SK-N-MC (cell line): ENCODE measurements around the gene BRAF.

Experiments used
- DNase-seq: peaks from one replicate; pipeline ENCODE4 v3.0.0-alpha.2; 2011; ENCODE audit warnings: low read depth, low spot score
- H3K27ac ChIP-seq: fragments of 200-600 bp; sonication (generic); 2 replicates; pipeline ENCODE4 v1.5.1; 2016; ENCODE audit warnings: mixed run types
- H3K36me3 ChIP-seq: fragments of 200-600 bp; sonication (generic); 2 replicates; pipeline ENCODE4 v1.6.1; 2017; ENCODE audit warnings: antibody characterized with exemption, low read length, mixed read lengths; ENCODE audit not compliant: insufficient read depth
- H3K4me3 ChIP-seq: fragments of 200-600 bp; sonication (generic); 2 replicates; pipeline ENCODE4 v1.5.1; 2016
- H3K9ac ChIP-seq: fragments of 200-600 bp; sonication (generic); 2 replicates; pipeline ENCODE4 v1.8.0; 2017; ENCODE audit warnings: mixed run types, mixed read lengths; ENCODE audit not compliant: insufficient read length
- H3K9me3 ChIP-seq: fragments of 200-600 bp; sonication (generic); 2 replicates; pipeline ENCODE4 v1.6.1; 2017; ENCODE audit warnings: low read depth, mild to moderate bottlenecking, antibody characterized with exemption, low read length, moderate library complexity, mixed read lengths
- EZH2 ChIP-seq: fragments of 200-600 bp; sonication (generic); IDR thresholded peaks from one replicate; pipeline ENCODE4 v1.6.1; 2017; ENCODE audit warnings: antibody characterized with exemption
- FOXP2 ChIP-seq: optimal IDR thresholded peaks from 2 replicates; pipeline ENCODE3; 2011; ENCODE audit warnings: mild to moderate bottlenecking, moderate library complexity; ENCODE audit not compliant: insufficient read depth; ENCODE audit errors: extremely low read length, control extremely low read depth
- POLR2AphosphoS5 ChIP-seq: IDR thresholded peaks from 2 replicates; pipeline ENCODE4 v1.6.1; 2012; ENCODE audit warnings: mild to moderate bottlenecking, low read depth, low read length, borderline replicate concordance

Gene BRAF

DNA sequence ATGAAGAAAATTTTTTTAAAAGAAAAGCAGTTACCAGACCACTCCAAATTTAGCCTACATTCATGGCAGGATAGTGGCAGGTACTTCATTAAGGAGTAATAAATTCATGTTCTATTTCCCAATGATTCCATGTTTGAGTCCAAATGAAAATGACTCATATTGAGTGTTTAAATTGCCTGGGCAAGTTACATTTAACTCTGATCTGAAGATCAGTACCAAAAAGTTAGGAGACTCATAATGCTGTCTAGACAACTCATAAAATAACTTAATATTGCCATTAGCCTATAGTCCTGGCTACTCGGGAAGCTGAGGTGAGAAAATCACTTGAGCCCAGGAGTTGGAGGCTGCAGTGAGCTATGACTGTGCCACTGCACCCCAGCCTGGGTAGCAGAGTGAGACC lies 13.0 kb downstream of the BRAF start:
- Histone ChIP-seq H3K4me3 (no peak overlapping the region), H3K36me3 (peaks cover 5% of the 10 kb centered on the region; the same call in 1 of the 2 replicates), H3K27ac (no peak overlapping the region), H3K9ac (no peak overlapping the region), H3K9me3 (no peaks in the 10 kb centered on the region)
- DNase-seq = no peak
- TF ChIP-seq FOXP2 (no peak), POLR2AphosphoS5 (no peak), EZH2 (no peak)

DNA sequence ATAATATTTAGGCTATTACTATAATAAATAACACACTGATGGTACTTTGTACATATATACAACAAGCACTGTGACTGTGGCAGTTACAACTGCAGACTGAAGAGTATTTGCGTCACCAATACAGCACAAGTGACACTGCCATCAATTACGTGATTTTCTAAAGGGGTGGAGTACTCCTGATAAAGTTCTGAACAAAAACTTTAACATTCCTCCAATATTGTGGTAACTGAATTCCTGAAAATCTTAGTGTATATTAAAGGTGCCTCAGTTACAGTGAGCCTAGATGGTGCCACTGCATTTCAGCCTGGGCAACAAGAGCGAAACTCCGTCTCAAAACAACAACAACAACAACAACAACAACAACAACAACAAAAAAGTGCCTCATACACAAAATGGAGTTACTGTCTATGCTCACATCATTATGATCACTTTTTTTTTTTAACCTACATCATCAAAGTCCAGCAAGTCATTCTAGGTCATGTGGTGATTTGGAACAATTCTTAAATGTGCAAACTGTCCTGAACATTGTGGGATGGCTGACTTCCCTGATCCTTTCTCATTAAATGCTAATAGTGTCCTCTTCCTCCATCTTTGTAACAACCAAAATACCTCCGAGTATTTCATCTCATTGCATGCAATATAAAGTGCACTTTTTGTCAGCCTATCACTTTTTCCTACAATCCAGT lies 15.1 kb downstream of the BRAF start:
- no peak overlapping the region for H3K4me3 ChIP-seq
- DNase-seq = no peak
- no peaks in the 10 kb centered on the region for H3K9me3 ChIP-seq
- no peak overlapping the region for H3K27ac ChIP-seq
- H3K36me3 ChIP-seq = peaks cover 5% of the 10 kb centered on the region; the same call in 1 of the 2 replicates
- TF ChIP-seq POLR2AphosphoS5 = no peak
- TF ChIP-seq FOXP2 = no peak
- TF ChIP-seq EZH2 = no peak
- H3K9ac ChIP-seq = no peak overlapping the region

DNA sequence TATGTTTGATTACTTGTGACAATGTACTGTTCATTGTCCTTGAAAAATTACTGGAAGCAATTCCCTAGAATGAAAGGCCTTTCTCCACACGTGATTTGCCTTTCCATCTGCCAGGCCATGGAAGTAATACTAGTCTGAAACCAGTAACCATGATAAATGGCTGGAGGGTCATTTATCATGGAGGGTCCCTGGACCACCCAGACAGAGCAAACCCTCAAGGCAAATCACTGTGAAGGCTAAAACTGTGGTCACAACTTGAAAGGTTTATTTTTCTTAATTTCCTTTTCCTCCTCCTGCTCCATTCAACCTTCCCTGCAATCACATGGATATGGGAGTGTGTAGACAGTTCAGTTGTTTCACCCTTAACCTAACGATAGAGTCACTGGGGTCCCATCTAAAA lies 16.4 kb downstream of the BRAF start:
- H3K9me3 ChIP-seq = peaks cover 5% of the 10 kb centered on the region; the same call in 1 of the 2 replicates
- peaks cover 6% of the 10 kb centered on the region for H3K36me3 ChIP-seq
- TF ChIP-seq POLR2AphosphoS5 (no peak), FOXP2 (no peak), EZH2 (no peak)
- no peak overlapping the region for H3K4me3 ChIP-seq
- H3K27ac ChIP-seq = no peak overlapping the region
- no peak overlapping the region for H3K9ac ChIP-seq
- no peak for DNase-seq

DNA sequence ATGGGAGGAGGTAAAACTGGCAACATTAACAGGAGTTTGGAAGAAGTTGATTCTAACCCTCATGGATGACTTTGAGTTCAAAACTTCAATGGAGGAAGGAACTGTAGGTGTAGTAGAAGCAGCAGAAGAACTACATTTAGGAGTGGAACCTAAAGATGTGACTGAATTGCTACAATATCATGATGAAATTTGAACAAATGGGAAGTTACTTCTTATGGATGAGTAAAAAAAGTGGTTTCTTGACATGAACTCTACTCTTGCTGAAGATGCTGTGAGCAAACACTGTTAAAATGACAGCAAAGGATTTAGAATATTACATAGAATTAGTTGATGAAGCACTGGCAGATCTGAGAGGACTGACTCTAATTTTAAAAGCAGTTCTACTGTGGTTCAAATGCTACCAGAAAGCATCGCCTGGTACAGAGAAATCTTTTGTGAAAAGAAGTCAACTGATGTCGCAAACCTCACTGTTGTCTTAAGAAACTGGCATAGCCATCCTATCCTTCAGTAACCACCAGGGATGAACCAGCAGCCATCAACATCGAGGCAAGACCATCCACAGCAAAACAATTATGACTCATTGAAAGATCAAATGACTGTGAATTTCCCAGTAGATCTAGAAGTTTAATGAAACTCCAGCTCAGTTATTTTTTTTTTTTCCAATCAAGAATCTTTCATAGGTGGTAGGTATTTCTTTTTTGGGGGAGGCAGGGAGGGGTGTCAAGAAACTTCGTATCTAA lies 20.8 kb downstream of the BRAF start:
- Histone ChIP-seq H3K9me3 (peaks cover 8% of the 10 kb centered on the region; the same call in 1 of the 2 replicates), H3K4me3 (no peak overlapping the region), H3K27ac (no peak overlapping the region), H3K36me3 (peaks cover 6% of the 10 kb centered on the region), H3K9ac (no peak overlapping the region)
- no peak for TF ChIP-seq POLR2AphosphoS5
- no peak for TF ChIP-seq EZH2
- TF ChIP-seq FOXP2 = no peak
- DNase-seq = no peak

DNA sequence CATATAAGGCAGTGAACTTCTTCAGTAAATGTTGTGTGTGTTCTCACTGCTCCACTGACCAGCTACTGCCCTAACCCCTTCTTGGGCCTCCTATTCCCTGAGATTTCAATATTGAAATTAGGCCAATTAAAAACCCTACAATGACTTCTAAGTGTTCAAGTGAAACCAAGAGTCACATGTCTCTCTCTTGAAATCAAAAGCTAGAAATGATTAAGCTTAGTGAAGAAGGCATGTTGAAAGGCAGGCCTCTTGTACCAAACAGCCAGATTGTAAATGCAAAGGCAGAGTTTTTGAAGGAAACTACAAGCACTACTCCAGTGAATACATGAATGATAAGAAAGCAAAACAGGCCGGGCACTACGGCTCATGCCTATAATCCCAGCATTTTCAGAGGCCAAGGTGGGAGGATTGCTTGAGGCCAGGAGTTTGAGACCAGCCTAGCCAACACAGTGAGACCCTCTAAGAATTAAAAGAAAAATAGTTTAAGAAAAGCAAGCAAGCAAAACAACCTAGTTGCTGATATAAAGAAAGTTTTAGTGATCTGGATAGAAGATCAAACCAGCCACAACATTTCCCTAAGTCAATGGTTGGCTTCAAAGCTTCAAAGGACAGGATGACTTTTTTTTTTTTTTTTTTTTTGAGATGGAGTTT lies 22.3 kb downstream of the BRAF start:
- H3K4me3 ChIP-seq = no peak overlapping the region
- H3K9me3 ChIP-seq = peaks cover 8% of the 10 kb centered on the region; the same call in 1 of the 2 replicates
- DNase-seq = no peak
- TF ChIP-seq POLR2AphosphoS5 (no peak), FOXP2 (no peak), EZH2 (no peak)
- no peak overlapping the region for H3K9ac ChIP-seq
- H3K36me3 ChIP-seq = peaks cover 6% of the 10 kb centered on the region
- no peak overlapping the region for H3K27ac ChIP-seq

DNA sequence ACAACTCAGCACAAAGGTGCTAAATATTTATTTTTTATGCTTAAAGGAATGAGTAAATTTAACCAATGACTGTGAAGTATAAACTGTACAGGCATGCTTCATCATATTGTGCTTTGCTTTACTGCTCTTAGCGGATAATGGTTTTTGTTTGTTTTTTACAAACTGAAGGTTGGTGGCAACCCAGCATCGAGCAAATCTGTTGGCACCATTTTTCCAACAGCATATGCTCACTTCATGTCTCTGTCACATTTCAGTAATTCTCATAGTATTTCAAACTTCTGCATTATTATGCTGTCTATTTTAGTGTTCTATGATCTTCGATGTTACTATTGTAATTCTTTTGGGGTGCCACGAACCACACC lies 22.8 kb downstream of the BRAF start:
- Histone ChIP-seq H3K27ac (no peak overlapping the region), H3K9ac (no peak overlapping the region), H3K4me3 (no peak overlapping the region), H3K36me3 (peaks cover 6% of the 10 kb centered on the region), H3K9me3 (peaks cover 8% of the 10 kb centered on the region; the same call in 1 of the 2 replicates)
- DNase-seq = no peak
- no peak for TF ChIP-seq POLR2AphosphoS5
- no peak for TF ChIP-seq FOXP2
- TF ChIP-seq EZH2 = no peak

DNA sequence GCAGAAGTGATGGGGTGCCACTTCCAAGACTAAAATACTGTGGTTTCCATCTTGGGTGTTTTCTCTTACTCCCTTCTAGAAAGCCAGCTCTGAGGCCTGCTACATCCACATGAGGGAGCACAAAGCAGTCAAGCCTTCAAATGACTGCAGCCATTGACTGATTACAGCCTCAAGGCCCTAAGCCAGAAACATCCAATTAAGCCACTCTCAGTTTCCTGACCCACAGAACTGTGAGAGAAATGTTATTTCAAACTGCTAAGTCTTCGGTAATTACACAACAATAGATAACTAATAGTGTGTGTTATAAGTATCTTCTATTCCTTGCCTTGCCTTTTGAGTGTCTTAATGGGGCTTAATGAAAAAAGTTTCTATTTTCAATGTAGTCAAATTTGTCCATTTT lies 24.8 kb downstream of the BRAF start:
- H3K27ac ChIP-seq = no peak overlapping the region
- DNase-seq = no peak

DNA sequence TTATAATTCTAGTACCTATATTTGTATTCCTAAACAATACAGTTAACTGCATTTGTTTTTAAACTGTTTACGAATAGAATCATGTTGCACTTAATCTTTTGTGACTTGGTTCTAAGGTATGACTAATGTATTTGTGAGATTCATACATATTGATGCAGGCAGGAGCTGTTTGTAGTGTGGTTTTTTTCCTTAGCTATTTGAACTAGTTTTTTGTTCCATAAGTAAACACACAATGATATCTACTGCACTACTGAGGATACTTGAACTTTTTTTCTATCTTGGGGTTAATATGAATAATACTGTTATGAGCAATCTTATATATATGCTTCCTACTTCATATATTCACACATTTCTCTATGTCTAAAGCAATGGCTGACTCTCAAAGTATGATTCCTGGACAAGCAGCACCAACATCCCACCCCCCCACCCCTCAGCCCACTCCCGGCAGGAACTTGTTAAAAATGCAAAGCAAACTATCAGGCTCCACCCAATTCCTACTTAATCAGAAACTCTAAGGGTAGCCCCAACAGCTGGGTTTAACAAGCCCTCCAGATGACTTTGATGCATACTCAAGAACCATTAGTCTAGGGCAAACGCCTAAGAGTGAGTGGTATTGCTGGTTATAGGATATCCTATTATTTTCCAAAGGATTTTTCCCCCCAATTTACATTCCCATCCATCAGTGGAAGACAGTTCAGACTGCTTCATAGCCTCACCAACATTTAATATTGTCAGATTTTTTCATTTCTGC lies 25.8 kb downstream of the BRAF start:
- H3K9ac ChIP-seq = no peak overlapping the region
- H3K27ac ChIP-seq = 0 out of 2 replicates have a peak overlapping the region, but pooled peaks have one; percentile 9
- no peak for DNase-seq
- no peak overlapping the region for H3K4me3 ChIP-seq
- no peak for TF ChIP-seq FOXP2
- TF ChIP-seq POLR2AphosphoS5 = no peak
- TF ChIP-seq EZH2 = no peak
- H3K36me3 ChIP-seq = peaks cover 6% of the 10 kb centered on the region
- H3K9me3 ChIP-seq = peaks cover 5% of the 10 kb centered on the region; the same call in 1 of the 2 replicates

More for the DNA sequence above, 24.8 kb downstream of the BRAF start:
- Histone ChIP-seq H3K36me3 (peaks cover 6% of the 10 kb centered on the region), H3K9ac (no peak overlapping the region), H3K9me3 (peaks cover 8% of the 10 kb centered on the region; the same call in 1 of the 2 replicates), H3K4me3 (no peak overlapping the region)
- TF ChIP-seq POLR2AphosphoS5 (no peak), EZH2 (no peak), FOXP2 (no peak)
